ENCODE data around the gene ACTR3.
A peak's percentile ranks its signal among the peaks of the same experiment; 100 is the strongest.

Gene ACTR3

DNA sequence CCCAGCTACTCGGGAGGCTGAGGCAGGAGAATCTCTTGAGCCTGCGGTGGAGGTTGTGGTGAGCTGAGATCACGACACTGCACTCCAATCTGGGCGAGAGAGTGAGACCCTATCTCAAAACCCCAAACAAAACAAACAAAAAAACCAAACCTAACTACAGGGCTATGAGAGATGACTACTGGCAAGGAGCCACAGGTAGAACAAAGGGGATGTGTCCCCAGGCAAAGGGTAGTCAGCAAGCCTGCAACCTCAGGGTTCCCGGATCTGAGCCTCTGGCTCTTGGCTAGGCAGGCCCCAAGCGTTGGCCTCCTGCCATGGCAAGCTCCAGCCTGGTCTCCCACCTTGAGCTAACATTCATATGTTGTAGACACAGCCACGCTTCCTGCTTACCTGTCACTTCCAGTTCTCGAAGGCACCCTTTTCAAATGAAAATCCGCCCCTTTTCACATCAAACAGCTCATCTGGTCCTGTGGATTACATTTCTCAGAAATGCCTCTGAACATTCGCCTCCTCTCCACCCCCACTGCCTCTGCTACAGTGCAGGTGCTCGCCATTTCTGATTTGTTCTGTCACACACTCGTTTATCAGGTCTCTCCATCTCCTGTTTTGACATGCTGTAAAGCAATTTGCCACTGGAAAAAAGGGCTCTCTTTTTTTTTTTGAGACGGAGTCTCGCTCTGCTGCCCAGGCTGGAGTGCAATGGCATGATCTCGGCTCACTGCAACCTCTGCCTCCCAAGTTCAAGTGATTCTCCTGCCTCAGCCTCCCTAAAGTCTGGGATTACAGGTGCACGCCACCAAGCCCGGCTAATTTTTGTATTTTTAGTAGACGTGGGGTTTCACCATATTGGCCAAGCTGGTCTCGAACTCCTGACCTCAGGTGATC is 13.1 kb upstream of the ACTR3 start:
- peak; percentile 73 for DNase-seq (ENCODE audit: low read depth)

DNA sequence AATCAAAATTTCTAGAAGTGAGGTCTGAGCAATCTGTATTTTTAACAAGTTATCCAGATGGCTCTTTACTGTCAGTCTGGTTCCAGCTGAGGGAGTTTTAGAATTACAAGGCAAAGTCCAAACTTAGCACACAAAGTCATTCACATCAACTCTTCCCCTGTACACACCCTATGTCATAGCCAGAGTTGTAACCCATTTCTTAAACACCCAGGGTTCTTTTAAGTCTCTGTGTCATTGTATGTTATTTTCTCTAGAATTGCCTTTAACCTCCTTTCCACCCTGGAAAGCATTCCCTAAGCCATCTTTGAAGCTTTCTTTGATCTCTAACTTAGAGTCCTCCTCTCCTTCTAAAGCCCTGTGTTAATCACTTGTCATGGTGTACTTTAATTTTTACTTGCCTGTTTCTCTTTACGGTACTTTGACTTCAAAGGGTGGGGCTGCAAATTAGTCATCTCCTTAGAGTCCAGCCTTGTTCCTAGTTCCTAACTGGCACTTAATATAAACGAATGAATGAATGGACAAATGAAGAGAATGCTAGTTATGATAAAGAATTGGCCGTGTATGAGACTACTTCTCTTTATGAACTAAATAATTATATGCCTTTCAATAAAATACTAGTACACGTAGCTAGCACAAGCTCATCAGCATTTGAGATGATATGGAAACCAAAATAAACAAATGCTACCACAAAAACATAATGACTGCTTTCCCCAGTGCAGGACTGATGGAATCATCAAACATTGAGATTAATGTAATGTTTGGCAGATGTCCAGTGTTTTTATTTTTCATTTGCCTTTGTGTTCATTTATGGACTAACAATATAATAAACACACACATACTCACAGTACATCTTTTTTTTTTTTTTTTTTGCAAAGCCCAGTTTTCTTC is 11.9 kb upstream of the ACTR3 start:
- no peak for DNase-seq (ENCODE audit: low read depth)

DNA sequence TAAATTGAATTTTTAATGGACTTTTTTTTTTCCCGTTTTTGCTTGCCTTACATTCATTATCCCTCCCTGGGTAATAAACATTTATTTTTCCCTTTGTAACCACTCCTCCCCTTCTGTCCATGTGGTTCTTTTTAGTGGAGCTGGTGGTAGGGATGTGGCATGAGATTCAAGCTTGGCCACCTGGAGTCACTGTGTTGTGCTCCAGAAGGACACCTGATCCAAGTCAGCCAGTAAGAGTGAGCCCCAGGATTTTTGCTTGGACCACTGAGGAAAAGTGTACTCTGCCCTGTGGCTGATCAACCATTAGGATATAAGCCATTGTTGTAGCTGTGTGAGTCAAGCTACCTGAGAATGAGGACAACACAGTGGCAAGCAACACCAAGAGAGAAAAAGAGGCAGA is 11.1 kb upstream of the ACTR3 start:
- no peak for DNase-seq (ENCODE audit: low read depth)

DNA sequence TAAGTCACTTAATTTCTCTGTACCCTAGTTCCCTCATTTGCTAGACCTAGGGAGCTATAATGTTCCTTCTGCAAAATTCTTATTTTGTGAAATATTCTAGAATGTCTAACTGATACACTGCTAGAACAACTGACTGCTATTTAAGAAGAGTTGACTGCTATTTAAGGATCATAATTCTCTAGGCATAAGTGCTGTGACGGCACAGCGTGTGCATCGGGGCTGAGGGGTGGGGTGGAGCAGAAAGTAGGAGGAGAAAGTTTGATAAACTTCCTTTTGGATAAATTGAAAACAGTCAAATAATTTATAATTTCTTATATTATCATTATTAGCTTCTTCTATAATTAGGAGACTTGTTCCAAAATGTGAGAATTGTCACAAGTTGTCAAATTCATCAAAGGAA is 10.4 kb upstream of the ACTR3 start:
- no peak for DNase-seq (ENCODE audit: low read depth)

DNA sequence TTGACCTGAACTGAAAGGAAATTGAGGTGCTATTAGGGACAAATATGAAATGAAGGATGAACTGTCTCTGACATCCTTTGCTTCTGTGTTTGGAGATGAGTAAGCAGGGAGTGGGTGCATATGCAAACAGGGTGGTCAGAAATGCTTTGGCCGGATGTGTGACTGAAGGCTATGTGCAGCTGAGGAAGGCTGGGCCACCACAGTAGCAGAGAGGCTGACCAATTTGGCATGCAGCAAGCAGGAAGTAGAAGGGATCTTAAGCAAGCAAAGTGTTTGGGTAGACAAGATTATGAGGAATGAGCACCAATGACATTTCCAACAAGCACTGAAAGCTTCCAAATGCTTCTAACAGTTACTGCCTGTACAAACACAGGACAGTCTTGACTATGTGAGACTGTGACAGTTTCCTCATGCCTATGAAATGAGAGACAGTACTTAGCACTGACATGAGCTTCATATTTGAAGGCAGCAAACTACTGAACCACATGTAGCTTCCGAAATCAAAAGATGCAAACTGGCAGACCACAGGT is 3.3 kb upstream of the ACTR3 start:
- DNase-seq (ENCODE audit: low read depth): no peak

DNA sequence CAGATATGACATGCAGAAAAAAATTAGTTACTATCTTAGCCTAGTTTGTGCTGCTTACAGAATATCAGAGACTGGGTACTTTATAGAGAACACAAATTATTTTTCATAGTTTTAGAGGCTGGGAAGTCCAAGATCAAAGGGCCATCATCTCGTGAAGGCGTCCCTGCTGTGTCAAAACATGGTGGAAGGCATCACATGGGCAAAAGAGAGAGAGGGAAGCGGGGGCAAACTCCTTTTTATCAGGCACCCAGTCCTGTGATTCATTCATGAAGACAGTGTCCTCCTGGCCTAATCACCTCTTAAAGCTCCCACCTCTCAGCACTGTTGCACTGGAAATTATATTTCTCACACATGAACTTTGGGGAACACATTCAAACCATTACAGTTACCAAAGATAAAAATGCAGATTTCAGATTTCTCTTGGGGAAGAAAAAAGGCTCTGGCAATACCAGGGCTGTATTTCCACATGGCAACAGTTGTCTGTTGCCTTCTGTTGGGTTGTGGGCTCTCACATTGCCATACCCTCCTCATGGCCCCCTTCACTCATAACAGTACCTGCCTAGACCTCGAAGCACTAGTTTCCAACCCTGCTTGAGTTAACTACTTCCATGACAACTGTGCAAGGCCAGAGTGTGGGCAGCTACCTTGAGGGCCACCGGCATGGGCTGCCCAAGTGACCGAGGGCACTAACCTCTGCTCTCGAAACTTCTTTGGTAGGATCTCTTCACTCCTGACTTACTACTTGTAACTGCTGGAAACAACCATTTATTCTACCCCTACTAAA is 2.7 kb upstream of the ACTR3 start:
- DNase-seq (ENCODE audit: low read depth): no peak

DNA sequence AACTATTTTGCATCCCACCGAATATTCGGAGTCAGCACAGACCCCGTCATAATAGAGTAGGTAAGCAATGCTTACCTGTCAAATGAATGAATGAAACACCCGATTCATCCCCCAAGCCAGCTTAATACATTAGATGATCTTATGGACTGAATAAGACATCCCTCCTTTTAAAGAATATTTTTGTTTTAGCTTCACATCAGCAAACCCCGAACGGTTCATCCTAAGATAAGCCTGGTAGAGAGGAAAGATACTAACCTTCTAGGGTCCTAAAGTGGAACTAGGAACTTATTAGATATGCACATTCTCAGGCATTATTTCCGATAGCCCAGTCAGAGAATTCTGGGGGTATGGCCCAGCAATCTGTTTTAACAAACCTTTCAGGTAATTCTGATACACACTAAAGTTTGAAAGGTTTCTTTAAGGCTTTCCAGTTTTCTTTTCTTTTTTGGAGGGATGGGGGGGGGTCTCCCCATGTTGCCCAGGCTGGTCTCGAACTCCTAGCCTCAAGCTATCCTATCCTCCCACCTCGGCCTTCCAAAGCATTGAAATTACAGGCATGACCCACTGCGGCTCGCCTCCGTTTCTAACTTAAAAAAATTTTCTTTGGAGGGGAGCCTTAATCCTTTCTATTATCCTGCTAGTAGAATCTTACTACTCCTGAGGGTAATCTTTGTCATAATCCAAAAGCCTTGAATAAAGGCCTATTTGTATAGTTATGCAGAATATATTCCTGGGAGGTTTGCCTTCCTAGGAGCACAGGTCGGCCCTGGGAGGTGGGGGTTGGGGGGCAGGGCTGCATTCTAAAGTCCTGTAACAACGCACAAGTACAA is 1.0 kb upstream of the ACTR3 start:
- no peak for DNase-seq (ENCODE audit: low read depth)

DNA sequence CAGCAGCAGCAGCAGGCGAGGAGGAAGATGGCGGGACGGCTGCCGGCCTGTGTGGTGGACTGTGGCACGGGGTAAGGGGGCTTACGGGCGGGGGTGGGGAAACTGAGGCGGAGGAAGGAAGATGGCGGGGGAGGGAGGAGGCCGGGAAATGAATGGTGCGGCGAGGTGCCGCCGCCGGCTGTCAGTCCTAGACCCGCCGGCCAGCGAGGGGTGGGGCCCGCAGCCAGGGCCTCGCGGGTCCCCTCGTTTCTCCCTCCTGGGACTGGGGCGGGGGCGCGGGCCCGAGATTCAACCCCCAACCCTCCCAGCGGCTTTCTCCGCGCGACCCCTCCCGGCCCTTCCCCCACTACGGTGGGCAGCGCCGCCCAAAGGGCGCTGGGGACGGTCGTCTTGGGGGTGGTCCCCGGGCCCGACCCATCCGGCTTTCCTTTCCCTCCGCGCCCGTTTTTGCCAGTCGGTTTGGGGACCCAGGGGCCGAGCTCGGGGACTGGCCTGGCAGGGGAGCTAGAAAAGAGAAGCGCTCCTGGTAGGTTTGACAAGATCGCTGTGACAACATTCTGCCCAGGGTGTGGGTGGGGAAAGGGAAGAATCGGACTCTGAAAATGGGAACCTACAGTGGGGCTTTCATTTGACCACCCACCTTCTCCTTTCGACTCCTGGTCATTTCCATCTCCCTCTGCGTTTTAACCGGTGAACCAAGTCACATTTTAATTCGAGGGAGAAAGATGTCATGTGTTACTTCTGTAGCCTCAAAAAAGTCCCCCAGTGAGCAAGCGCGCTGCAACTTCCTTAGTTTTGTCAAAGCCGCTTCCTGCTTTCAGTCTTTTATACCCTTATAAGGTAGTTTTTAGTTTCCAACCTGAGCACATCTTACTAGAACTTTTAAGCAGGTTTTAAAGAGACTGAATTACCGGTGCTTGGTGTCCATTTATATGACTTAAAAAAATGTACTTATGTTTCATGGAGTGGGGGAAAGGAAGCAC is 655 bp downstream of the ACTR3 start:
- DNase-seq (ENCODE audit: low read depth): peak; percentile 72

DNA sequence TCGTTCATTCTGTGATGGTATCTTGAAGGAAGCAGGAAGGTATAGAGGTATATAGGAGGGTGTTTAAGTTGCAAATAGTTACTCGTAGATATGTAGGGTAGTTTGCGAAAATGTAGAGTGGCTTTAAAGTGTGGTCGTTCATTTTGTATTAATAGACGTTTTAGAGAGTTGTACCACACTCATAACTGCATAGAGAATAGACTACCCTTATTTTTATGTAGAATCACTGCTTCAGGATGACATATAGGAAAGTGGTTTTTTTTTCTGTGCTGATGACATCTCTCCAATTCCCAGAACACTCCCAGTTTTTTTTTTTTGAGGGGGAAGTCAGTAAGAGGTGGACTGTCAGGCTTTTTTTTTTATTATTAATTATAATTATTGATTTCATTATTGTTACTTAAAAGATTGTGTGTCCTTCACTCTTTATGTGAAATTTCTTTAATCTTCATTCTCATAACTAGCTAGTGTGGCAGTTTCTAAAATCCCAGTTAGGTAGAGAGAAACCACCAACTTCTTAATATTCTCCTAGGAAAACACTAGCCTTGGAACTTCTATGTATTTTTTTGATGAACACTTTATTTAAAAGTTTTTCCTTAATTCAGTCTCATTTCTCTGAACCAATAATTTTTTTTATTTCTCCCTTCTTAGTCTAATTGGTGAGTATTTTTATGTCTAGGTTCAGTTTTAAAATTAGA is 1.5 kb downstream of the ACTR3 start:
- DNase-seq (ENCODE audit: low read depth): no peak

DNA sequence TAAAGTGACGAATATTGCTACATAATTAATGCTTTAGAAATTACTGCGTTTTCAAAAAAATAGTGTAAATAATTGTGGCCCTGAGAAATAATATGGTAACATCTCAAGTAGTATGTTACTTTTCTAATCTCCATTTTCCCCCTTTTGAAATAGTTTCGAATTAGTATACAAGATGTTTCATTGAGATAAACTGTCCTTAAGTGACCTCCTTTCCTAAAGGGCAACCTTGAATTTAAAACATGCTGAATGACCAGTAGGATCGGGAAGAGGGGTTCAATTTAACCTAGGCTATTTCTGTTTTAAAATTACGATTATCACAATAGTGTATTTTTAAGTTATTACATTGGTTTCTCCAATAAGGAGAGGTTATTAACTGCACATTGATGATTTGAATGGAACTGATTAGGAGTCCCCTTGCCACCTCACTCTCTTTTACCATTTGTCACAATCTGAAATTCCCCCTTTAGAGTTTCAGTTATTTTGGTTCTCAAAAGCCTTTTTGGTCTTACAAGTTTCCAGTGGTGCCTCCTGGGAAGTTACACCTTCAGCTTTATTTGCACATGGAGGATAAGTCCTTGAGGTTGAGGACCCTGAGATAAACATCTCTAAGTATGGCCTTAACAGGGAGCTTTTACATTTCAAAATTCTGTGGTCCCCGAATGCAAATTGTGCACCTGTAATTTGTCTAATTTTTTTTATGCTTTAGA is 2.3 kb downstream of the ACTR3 start:
- DNase-seq (ENCODE audit: low read depth): no peak

DNA sequence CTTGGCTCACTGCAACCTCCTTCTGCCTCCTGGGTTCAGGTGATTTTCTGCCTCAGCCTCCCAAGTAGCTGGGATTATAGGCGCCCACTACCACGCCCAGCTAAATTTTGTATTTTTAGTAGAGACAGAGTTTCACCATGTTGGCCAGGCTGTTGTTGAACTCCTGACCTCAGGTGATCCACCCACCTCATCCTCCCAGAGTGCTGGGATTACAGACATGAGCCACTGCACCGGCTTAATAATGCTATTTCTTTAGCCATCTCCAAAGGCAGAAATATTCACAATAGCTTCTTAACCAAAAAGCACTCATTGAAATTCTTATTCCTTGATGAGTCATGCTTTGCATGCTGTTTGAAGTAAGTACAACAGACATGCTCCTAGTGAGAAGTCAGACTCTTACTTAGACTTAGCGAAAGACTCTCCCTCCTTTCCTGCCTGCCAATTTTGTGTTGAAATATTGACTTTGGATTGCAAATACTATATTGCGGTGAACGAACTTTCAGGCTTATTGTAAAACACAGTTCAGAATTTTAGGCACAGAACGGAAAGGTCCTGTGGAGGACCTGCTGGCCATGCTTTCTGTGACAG is 4.4 kb downstream of the ACTR3 start:
- DNase-seq (ENCODE audit: low read depth): no peak

DNA sequence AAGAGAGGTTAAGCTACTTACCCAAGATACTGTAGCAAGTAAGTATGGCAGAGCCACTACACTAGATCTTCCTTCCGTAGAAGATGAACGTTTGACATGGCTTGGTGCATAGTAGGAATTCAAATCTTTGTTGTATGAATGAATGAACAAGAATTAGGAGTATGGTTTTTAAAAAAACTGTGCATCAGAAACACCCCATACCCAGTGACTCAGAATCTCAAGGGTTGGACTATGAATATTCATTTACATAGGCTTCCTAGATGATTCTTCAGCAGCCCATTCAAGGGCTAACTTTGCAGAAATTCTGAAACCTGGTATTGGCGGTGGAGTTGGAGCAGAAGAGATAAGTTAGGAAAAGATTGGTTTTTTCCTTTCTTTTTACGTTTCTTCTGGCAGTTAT is 5.4 kb downstream of the ACTR3 start:
- no peak for DNase-seq (ENCODE audit: low read depth)

DNA sequence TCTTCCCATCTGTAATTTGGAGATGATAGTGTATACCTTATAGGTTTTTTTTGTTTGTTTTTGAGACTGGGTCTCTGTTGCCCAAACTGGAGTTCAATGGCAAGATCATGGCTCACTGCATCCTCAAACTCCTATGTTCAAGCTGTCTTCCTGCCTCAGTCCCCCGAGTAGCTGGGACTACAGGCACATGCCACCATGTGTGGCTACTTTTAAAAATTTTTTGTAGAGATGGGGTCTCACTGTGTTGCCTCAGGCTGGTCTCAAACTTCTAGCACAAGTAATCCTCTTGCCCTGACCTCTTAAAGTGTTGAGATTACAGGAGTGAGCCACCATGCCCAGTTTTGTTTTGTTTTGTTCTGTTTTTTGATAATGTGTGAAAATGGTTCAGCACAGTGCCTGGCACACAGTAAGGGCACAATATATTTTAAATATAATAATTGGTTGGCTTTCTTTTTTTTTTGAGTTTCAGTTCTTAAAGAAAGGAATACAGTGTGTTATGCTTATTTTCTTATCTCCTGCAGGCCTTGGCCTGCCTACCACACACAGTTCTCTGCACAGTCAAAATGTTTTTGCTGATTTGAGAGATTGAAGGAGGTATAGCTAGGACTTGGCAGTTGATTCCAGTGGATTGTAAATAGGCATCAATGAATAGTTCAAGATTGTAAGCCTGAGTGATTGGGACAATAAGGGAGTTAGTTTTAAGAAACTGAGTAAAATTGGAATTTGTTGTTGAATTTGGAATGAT is 6.1 kb downstream of the ACTR3 start:
- no peak for DNase-seq (ENCODE audit: low read depth)

DNA sequence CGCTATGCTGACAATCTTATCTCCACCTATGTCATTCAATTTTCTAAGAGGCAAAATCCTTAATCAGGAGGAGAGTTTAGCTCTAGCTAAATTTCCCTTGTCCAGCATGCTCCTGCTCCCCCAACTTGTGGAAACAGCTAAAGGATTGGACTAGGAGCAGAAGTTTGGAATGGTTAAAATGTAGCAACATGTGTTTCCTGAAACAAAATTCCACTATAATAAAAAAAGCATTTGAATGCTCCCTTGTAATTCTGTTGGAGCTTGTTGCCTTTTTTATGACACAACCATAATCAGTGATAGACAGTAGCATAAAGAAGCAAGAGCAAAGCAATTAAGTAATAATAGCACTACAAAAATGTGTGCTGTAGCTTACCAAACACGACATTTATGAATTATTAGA is 6.9 kb downstream of the ACTR3 start:
- DNase-seq (ENCODE audit: low read depth): no peak

DNA sequence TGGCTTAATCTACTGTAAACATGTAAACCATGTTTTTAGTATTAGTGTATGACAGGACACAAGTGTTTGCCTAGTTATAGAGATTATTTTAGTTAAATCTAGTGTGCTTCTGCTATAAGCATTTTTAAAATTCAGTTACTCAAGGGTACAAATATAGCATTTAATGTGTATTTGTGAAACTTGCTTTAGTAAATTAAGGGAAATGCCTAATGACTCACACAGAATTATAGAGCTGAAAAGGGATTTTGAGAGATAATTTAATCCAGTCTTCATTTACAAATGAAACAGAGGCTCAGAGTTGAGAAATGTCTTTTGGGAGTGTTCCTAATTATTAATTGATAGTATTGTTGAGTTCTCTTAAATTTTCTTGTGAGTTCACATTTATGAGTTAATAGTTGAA is 8.2 kb downstream of the ACTR3 start:
- no peak for DNase-seq (ENCODE audit: low read depth)

DNA sequence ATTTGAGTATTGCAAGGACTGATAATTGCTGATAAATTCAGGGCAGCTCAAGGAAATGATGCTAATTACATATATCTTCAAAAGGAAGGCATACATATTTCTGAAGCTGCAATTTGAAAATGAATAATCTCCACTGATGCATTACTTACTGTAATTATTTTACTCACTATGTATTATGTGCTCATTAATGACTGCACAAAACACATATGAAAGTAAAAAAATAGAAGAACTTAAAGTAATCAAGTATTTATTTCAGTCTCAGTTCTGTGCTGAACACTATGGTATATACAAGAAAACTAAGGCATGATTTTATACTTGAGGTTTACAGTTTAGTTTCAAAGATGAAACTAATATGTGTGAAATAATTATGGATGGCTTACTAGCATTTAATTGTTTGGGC is 9.3 kb downstream of the ACTR3 start:
- DNase-seq (ENCODE audit: low read depth): no peak

DNA sequence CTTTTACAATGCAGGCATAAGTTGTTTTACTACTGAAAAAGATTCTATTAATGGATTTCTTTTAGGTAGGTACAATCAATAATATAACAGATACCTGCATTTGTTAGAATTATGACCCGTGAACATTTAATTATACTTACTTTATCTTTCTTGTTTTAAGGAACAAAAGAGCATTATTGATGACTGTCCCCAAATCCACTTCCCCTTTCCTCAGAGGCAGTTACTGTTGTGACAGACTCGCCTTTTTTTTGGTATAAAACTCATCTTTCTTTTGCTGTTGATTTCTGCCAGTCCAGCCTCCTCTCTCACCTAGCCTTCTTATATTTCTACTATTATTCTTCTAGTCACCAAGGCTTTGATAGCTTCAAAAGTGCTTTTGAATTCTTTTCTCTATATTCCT is 12.1 kb downstream of the ACTR3 start:
- DNase-seq (ENCODE audit: low read depth): no peak

DNA sequence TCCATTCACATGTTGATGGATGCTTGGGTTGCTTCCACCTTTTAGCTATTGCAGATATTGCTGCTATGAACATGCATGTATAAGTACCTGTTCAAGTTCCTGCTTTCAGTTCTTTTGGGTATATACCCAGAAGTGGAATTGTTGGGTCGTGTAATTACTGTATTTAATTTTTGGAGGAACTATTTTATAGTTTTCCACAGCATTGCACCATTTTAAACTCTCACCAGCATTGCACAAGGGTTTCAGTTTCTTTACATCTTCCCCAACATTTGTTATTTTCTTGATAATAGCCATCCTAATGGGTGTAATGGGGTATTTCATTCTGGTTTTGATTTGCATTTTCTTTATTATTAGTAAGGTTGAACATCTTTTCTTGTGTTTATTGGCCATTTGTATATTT is 16.0 kb downstream of the ACTR3 start:
- DNase-seq (ENCODE audit: low read depth): no peak

All from stimulated activated CD4-positive, alpha-beta T cell treated with anti-CD3 and anti-CD28 coated beads, Interleukin-2, amount 100 ng/mL, for 4 hours (primary cell).